Stimulated activated CD8-positive, alpha-beta memory T cell treated with anti-CD3 and anti-CD28 coated beads, Interleukin-4, amount 100 ng/mL, for 48 hours (primary cell): ENCODE measurements around the gene PKP2.

Source experiments
- DNase-seq: peaks from one replicate; pipeline ENCODE4 v3.0.0-alpha.2; 2020

PKP2 gene

DNA sequence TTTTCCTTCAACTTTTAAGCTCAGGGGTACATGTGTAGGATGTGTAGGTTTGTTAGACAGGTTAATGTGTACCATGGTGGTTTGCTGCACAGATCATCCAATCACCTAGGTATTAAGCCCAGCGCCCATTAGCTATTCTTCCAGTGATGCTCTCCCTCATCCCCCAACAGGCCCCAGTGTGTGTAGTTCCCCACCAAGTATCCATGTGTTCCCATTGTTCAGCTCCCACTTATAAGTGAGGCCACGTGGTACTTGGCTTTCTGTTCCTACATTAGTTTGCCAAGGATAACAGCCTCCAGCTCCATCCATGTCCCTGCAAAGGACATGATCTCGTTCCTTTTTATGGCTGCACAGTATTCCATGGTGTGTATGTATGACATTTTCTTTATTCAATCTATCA lies 92.3 kb downstream of the PKP2 start:
- no peak for DNase-seq

GRCh38 chr12:32801269-32801980 lies 95.2 kb downstream of the PKP2 start:
- DNase-seq: no peak

DNA sequence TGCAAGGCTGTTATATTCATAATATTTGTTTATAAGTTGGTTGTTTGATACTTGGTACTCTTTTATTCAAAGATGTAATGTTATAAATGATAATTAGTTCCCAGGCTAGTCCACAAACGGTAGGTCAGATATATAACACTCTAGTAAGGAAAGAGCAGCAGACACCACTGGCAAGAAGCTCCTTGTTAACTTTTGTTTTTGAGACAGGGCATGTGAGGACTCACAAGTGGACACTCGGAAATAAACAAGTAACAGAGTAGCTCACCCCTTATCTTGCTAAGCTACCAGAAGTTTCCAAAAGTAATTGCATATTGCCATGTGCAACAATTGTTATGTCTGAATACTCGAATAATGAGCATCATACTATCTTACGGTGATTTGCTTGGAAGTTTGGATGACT lies 102.3 kb downstream of the PKP2 start:
- no peak for DNase-seq

DNA sequence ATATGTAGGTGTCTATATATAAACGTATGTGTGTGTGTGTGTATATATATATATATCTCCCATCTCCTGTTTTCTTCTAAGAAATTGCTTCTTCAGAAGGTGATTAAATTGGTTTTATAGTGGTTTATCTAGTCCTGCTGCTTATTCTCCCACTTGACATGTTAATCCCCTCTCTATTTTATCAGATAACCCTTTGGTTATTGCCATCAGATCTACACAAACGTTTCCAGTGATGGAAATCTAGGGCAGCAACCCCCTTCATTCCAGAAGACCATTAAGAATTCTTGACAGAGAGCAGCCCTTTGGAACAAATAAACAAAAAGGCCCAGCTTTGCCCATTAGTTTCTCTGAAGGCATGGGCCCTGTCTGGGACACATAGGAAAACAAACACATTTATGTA lies 106.7 kb downstream of the PKP2 start:
- DNase-seq: no peak

DNA sequence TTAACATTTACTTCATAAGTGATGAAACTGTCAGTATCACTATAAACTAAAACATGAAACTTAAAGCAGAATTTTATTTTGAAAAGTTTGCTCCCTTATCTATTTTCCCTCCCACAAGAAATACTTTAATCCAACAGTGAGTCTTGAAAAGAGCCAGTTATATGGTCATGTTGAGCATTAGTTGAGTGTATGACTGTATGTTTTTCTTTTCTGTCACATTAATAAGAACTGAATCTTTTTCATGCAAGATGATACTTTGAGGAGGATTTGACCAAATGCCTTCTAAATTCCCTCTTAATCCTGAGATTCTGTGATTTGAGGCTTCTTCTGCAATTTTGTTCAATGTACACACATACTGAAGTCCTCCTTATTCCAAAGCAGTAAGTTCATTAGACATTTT lies 107.1 kb downstream of the PKP2 start:
- no peak for DNase-seq

GRCh38 chr12:32788405-32788804 lies 108.2 kb downstream of the PKP2 start:
- DNase-seq: no peak

- no peak for DNase-seq
Measured at GRCh38 chr12:32785557-32785956, 111.0 kb downstream of the PKP2 start.

- DNase-seq: no peak
Measured at GRCh38 chr12:32783029-32783428, 113.5 kb downstream of the PKP2 start.

GRCh38 chr12:32780071-32780470 lies 116.5 kb downstream of the PKP2 start:
- no peak for DNase-seq

GRCh38 chr12:32777691-32778175 lies 118.8 kb downstream of the PKP2 start:
- DNase-seq: no peak

DNA sequence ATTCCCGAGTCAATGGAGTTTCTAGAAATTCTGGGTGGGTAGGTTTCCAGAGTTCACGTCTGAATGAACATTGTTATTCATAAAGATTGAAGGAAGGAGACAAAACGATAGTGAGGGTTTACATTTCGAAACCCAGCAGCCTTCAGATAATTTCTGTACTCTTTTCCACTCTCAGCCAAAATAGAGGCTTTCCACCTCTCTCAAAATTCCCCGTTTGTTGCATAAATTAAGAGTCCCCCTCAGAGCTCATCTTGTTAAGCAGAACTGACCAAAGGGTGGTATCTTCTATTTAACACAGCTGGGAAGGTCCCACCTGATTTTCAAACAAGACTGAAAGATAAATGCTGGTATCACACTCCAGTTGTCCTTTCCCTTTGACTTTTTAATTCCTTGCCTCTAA lies 119.4 kb downstream of the PKP2 start:
- DNase-seq: no peak

GRCh38 chr12:32776258-32776657 lies 120.3 kb downstream of the PKP2 start:
- DNase-seq: no peak

DNA sequence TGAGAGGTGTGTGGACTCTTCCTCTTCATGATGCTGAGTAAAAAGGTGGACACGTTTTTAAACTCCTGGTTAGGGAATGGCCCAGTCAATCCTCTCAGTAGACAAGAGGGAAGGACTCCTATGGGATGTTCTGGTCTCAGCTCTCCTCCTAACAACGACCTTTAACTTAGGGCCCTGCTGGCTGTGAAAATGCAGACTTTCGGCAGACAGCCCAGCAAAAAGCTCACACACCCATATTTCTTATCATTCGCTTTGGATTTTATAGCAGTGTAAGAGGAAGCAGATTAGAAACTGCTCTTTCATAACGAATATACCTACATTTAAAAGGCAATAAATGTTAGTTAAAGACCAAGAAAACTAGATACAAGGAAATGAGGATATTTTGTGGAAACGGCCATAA lies 122.9 kb downstream of the PKP2 start:
- DNase-seq: no peak

- no peak for DNase-seq
Measured at GRCh38 chr12:32770141-32770540, 126.4 kb downstream of the PKP2 start.

- no peak for DNase-seq
Measured at GRCh38 chr12:32768518-32768917, 128.1 kb downstream of the PKP2 start.

GRCh38 chr12:32765906-32766305 lies 130.7 kb downstream of the PKP2 start:
- no peak for DNase-seq

- no peak for DNase-seq
Measured at GRCh38 chr12:32761716-32762115, 134.9 kb downstream of the PKP2 start.

GRCh38 chr12:32757157-32757556 lies 139.4 kb downstream of the PKP2 start:
- no peak for DNase-seq

DNA sequence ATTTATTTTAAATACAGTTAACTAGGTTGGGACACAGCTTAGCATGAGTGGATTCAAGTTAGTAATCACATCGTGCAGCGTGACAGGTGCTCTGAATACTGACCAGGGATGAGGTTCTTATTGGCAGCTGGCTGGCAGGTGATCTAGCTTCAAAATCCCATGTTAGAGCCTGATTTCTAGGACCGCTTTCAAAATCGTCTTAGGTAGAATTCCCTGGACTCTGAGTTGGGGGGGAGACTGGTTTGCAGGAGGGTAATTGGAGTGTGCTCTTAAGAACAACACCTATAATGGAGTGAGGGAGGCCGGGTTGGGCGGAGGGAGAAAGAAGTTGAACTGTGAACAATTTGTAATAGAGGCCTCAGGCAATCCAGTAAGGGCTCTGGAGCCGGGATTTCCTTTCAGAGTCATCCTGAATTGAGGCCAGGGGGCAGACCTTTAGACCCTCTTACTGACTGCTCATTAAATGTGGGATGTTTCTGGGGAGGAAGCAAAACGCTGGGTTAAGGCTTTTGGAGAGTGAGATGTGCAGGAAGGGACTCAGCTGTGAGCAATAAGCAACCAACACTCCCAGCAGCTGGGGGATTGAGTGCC lies 140.0 kb downstream of the PKP2 start:
- no peak for DNase-seq

- peak; percentile 91 for DNase-seq
Measured at GRCh38 chr12:32755654-32756475, 140.7 kb downstream of the PKP2 start, which contains the start of gene YARS2. Gene YARS2, minus strand, starts transcription at chr12:32755897. Its CDS starts 23 bp downstream, at chr12:32755874.

GRCh38 chr12:32755051-32755653 lies 141.4 kb downstream of the PKP2 start:
- DNase-seq: peak; percentile 82

GRCh38 chr12:32754111-32754510 lies 142.5 kb downstream of the PKP2 start:
- no peak for DNase-seq

DNA sequence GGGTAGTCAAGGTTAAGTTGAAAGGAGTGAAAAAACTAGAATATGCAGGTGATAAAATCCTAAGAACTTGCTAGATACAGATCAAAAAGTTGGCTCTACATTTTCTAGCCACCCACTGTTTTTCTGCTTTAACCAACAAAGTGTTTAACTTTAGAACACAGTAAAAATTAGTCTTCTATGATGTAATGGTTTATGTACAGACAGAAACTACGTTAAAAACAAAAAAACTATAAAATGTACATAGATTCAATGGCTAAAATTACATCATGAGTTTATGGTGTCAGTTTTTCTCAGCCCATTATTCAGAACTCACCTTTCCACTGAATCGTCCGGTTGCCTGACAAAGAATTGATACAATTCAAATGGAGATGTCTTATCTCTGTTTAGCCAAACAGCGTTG lies 143.0 kb downstream of the PKP2 start:
- no peak for DNase-seq
